ENCODE data around the gene IL15RA.

Gene IL15RA

GRCh38 chr10:6010569-6010968, 33.2 kb upstream of the IL15RA start:
- no peak for TF ChIP-seq CTCF (IDR thresholded peaks at IDR 0.05)

GRCh38 chr10:6009961-6010360, 32.6 kb upstream of the IL15RA start:
- no peak for TF ChIP-seq CTCF (IDR thresholded peaks at IDR 0.05)

- TF ChIP-seq CTCF (IDR thresholded peaks at IDR 0.05), result no peak
Measured at GRCh38 chr10:6009150-6009549, 31.8 kb upstream of the IL15RA start.

GRCh38 chr10:6008497-6009142, 31.3 kb upstream of the IL15RA start:
- no peak for TF ChIP-seq CTCF (IDR thresholded peaks at IDR 0.05)

GRCh38 chr10:6006991-6007390, 29.6 kb upstream of the IL15RA start:
- TF ChIP-seq CTCF (IDR thresholded peaks at IDR 0.05), result no peak

- no peak for TF ChIP-seq CTCF (IDR thresholded peaks at IDR 0.05)
Measured at GRCh38 chr10:6006546-6006945, 29.2 kb upstream of the IL15RA start.

GRCh38 chr10:6005856-6006395, 28.6 kb upstream of the IL15RA start:
- TF ChIP-seq CTCF (IDR thresholded peaks at IDR 0.05), result no peak
